DMS153 treated with DMSO at 0.1 percent for 48 hours (cell line): ENCODE measurements around the gene TBC1D2B.

ENCODE experiments used
- DNase-seq: peaks from one replicate; lab custom pipeline; 2025; ENCODE audit not compliant: unreplicated experiment; lab: John Stamatoyannopoulos, UW

TBC1D2B gene

DNA sequence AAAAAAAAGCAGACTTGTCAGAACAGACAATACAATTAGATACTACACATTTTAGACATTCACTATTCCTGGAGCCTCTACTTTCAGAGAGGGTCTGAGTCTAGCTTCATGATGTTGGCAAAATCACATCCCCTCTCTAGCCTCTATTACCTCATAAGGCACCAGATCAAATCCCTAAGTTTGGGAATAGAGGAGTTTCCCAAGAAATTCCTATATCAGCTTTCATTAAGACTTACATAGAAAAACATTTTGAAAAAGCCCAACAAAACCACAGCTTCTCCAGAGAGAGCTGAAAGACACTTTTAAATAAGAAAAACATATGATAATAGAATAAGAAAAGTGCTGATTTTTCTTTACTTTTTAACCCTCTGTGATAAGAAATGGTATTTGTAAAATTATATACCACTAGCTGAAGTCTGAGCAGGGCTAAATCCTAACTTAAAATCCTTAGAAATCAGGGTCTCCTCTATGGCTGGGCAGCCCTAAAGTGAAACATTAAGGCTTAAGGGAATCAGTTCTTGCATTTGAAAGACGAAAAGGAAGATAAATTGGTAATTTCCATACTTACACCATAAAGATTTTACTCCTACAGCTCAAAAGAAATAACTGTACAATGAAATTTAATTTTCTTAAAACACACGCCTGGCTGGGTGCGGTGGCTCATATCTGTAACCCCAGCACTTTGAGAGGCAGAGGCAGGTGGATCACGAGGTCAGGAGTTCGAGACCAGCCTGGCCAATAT lies 4.3 kb downstream of the TBC1D2B start:
- DNase-seq: no peak

DNA sequence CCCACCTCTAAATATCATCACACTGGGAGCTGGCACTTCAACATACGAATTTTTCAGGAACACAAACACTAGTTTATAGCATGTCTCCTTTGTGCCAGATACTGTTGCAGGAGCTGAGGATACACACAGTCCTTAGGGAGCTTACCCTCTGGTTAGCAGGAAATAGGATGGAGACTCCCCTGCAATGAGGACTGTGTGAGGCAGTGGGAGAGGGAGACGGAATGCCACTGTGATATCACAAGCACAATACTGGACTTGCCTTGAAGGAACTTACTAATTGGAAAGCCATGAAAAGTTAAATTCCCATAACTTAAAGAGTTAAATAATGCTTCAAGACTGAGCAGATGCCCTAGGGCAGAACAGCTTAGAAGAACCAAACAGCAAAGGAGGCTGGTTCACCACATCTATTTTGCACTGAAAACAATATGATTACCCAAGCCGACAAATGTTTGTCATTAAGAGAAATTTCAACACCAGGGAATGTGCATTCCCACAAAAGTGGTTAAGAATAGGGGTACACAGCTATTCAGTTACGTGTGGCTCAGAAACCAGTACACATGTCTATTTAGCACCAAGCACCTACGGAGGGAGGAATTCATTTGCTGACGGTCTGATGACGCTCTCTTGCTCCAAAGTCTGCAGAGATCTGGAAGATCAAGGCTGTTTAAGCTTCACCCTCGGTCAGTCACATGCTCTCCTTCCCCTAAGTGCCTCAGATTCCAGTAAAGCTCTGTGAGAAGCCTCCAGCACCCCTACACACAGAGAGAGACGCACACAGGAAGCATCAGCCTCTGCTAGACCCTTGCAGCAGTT lies 5.2 kb downstream of the TBC1D2B start:
- DNase-seq: no peak

DNA sequence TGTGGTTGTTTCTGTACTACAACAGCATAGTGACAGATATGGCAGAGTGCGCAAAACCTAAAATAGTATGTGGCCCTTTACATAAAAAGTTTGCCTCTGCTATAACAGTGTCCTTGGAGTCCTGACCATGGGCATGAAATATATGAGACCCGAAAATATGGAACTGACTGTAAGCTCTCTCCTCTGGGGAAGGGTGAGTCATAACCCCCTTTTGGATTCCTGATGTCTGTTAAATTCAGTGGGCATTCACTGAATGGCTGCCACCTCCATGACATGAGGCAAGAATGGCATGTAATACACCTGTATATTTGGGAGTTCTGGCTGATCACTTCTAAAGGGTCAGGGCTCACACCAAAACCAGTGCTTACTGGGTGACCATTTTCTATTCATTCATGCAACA lies 6.1 kb downstream of the TBC1D2B start:
- DNase-seq: no peak

DNA sequence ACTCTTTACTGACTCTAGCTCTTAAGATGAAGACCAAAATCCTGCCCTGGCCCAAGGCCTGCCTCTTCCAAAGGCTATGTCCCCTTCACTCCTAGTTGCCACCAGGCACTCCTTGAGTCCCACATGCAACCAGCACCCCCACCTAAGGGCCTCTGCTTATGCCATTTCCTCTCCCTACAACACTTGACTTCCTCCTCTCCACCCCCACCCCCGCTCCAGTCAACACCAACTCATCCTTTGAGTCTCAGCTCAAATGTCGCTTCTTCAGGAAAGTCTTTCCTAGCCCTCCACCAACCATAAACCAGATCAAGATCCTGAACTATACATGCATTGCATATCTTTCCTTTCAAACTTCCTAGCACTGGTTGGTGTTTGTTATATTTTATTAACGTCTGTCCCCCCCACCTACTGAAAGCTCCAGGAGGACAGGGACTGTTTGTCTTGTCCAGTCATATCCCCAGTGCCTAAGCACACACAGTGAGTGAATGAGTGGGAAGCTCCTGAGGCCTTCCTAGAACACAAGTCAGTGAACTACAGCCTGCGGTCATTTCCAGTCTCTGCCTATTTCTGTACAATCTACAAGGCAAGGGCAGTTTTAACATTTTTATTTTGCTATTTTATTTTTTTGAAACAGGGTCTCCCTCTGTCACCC lies 7.3 kb downstream of the TBC1D2B start:
- DNase-seq: no peak

DNA sequence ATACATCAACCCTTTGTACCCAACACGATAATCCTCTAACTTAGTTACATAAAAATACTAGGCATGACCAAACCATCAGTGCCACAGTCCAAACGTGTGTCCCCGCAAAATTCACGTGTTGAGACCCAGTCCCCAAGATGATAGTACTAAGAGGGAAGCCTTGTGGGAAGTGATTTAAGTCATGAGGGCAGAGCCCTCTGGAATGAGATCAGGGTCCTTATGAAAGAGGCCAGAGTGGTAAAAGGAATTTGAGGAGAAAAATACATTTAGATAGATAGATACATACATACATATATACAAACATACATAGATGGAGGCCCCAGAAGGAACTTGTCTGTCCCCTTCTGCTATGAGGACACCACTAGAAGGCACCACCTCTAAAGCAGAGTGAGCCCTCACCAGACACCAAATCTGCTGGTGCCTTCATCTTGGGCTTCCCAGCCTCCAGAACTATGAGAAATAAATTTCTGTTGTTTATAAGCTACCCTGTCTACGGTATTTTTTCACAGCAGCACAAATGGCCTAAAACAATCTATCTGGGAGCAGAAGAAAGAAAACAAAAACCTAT lies 8.0 kb downstream of the TBC1D2B start:
- DNase-seq: no peak

DNA sequence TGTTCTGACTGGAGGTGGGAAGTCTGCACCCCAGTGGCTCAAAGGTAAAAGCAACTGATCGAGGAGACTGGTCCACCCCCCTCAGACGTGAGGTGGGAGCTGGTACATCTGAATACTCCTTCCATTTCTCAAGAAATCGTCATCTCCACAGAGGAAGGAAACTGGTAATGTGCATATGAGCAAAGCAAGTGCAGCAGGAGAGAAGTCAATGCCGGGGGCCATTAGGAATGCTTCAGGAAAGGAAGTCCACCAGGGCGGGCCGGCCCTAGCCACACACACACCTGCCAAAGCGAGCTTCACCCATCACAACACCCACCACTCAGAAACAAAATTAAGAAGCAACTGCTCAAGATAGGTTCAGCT lies 8.5 kb downstream of the TBC1D2B start:
- no peak for DNase-seq

DNA sequence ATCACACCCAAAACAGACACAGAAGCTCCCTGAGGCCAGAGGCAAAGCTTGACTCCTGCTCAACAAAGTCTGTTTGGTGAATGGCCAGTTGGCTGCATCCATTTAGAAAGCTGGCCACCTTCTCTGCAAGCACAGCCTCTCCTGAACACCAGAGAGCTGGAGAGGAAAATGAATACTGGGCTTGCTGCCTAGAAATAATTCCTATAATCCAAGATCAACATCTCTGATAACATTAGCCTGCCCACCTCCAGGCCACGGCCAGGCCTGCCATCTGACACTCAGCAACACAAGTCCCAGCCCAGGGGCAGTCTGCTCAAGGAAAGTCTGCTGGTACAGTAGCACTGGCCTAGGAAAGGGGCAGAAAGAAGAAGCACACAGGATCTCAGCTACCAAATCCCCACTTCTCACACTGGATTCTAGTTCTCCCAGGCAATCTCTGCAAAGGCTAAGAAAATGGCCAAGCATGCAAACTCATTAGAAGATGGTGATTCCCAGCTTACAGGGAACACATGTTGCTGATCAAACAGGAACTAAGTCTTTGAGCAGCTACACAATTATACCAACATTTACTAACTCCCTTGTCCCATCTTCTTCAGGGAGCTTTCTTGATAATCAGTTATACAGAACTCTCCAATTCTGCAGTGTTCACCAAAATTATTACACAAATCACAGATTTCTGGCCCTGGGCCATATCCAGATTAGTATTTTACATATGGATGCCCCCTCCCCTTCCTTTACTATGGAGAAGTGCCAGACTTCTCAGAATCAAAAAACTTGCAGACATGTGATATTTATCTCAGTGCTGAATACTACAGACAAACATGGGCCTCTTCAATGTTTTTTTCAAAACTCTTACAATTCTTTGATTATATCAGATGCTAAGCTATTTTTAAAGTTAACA lies 9.9 kb downstream of the TBC1D2B start:
- DNase-seq: no peak

DNA sequence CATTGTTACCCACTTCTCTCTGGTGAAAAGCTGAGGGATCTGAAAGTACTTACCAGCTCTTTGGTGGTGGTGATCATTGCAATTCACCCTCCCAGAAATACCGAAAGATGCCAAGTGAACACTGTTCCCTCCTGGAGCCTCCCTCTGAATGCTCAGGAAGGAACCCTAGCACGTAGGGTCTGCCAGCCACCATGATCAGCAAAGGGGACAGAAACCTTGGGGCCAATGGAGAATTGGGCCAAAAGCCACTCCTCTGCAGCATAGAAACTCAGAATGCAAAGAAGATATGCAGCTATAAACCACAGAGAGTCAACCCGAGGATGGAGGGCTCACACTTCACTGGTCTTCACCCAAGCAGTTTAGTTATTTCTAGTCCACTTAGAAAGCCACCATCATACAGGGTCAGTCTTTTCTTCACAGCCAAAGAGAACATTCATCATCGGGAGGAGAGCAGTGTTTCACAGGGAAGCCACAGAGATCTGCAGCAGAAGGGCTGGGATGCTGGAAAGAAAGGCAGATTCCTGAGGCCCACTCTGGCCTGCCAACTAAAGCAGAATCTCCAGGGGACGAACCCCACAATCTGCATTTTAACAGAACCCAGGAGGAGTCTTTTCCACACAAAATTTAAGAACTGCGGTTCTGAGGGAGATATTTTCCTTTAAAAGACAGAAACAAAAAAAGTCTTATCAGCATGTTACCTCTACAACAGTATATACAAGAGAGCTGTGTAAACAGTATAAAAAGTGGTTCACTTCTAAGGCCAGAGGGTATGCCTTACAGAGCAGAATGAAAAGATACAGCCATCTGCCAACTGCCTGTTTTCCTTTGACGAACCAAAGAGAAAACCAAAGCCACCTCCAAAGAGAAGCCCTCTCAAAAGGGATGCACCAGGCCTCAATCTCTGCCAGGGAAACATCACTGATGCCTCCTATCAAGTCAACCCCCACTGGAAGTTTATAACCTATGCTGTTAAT lies 11.3 kb downstream of the TBC1D2B start:
- no peak for DNase-seq

DNA sequence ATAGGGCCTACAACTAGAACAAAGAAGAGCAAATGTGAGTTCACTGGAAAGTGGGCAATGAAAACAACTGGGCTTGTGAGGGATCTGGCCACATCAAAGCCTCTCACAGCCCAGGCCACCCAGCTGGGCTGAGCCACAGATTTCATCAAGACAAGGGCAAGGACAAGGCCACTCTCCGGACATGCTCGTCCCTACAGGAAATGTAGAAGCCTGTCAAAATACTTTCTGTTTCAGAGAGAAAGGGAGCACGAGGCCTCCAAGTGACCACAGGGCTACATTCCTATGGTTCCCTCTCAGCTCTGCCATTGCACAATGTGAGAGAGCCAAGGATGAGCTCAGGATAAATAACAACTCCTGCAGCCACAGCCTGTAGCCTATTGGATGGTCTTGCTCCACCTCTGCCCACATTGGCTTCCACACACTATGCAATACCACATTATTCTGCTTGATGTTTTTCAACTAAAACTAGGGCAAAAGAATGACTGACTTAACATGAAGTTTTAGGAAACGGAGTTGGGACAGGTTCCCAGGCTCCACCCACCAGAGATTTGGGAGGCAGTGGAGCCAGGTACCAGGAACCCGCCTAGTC lies 12.1 kb downstream of the TBC1D2B start:
- DNase-seq: no peak

DNA sequence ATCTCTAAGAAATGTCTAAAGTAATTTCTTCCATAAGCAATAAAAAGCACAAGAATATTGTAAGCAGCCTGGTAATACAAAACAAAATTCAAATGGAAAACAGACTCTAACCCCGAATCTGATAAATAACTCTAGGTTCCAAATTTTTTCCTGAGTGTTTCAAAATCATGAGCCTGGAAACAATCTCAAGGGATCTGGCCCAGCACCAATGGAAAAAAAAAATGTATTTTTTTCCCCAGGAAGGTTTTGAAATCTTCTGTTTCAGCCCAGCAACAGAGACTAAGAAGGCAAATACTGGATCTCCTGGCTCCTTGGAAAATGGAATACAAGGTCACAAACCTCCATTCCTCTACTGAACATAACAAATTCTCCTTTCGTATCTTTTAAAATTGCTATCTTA lies 13.0 kb downstream of the TBC1D2B start:
- DNase-seq: no peak

DNA sequence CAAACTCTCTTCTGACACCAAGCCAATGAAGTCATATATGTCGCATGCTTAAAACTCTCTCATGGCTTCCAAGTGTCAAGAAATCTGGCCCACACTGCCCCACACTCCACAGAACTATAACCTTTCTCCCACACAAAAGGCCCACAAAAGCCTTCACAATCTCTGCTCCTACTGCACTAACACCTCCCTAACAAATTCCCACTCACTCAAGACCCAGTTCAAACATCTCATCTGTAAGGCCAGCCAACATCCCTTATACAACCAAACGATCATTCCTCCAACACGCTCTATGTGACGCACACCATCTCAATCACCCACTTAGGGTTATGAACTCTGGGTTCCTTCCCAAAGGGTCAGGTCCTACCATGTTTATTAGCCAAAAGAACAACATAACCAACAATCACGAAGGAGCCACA lies 13.5 kb downstream of the TBC1D2B start:
- DNase-seq: no peak

DNA sequence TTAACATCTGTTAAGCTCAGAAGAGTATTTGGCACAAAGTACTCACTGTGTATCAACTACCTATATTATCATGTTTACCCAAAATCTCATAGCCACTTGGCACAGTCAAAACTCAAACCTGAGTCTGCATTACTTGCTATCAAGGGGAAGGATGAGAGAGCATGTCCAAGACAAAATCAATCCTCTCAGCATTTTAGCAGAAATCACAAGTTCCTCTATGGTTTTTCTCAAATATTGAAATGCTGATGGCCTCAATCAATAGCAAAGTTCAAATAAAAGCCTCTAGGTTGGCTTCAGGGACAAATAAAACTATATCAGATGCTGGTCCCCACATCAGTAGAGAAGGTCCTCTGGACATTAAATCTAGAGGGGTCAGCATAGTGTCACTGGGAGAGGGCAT lies 14.3 kb downstream of the TBC1D2B start:
- no peak for DNase-seq

DNA sequence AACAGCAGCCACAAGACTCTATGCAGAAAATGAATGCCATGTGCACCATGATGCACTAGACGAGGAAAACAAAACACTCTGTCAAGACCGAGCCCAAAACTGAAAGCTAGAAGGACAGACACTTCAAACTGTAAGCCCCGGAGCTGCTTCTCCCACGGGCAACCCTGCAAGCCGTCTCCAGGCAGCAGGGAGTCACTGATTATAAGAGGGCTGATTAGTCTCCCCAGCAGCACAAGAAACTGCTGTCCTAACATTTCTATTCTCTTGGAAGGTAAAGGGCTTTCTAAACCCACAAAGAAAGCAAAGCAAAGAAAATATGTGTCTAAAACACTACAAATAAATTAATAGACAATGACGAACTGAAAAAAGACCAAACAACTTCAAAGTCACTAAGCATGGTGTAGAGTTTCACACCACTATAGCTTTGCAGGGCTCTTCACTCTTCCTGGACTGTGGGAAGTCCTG lies 15.5 kb downstream of the TBC1D2B start:
- no peak for DNase-seq

DNA sequence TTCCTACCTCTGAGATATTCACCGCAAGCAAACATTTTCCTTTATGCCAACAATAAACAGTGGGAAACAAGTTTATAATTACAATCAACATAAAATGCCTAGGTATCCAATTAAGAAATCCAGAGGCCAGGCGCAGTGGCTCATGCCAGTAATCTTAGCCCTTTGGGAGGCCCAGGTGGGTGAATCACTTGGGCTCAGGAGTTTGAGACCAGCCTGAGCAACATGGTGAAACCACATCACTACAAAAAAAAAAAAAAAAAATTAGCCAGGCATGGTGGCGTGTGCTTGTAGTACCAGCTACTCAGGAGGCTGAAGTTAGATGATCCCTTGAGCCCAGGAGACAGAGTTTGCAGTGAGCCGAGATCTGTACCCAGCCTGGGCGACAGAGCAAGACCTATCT lies 17.3 kb downstream of the TBC1D2B start:
- DNase-seq: no peak

DNA sequence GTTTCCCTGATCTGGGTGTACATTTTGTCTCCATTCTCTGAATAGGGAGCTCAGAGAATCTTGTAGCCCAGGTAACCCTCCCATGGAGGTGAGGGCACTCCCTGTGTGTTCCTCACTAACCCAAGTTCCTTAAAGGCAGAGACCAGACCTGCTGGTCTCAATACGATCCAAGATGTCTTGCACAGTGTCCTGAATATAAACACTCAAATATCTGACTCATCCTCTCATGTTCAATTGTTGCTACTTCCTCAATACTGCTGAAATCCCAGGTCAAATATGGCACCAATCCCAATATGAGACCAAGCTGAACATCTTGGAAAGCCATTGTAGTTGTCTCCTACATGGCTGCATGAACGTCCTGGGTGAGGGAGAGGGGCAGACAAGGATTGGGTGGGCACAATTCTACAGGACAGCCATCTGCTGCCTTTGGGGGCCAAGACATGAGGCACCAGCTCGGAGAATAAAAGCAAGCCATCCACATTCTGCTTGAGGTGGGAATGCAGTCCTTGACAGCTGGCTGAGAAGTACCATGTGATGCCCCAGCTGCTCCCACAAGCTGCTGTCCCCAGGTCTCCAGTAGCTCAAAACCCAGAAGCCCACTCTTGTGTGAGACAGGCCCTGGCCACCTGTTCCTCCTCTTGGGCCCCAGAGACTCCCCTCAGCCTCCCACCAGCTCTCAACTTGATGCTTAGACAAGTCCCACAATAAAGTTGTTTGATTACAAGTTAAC lies 18.2 kb downstream of the TBC1D2B start:
- no peak for DNase-seq

DNA sequence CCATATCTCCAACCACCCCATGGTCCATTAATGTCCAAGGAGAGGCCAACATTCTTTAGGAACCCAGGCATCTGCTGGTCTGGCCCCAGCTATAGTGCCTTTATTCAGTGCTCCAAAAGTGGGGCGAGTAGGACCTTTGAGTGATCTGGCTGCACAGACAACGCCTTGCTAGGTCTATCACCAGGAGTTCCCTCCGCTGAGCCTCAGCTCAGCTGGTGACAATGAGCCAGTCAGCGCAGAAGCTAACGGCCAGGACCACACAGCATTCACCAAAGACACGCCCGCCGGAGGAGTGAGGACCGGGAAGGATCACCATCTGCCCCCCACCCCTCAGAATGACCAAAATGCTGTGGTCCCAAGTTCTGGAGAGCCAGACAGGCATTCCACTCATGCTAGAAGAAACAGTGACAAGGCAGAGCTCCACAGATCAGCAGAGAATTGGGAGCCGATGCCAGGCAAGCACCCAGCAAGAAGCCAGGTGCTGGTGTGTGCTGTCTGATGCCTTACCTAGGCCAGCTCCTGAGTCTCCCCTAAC lies 19.0 kb downstream of the TBC1D2B start:
- no peak for DNase-seq

DNA sequence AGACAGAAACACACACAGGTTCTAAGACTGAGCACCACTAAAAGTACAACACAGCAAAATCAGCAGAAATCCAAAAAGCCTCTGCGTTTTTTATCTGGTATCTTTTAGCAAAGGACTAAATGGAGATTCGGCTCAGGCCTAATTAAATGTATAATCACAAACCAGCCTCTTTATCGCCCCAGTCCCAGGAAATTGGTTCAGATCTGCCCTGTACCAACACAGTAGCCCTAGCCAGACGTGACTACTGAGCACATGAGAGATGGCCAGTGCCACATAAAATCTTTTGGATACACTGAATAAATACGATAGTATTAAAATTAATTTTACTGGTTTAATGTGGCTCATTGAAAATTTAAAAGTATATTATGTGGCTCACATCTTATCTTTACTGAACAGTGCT lies 19.7 kb downstream of the TBC1D2B start:
- no peak for DNase-seq

DNA sequence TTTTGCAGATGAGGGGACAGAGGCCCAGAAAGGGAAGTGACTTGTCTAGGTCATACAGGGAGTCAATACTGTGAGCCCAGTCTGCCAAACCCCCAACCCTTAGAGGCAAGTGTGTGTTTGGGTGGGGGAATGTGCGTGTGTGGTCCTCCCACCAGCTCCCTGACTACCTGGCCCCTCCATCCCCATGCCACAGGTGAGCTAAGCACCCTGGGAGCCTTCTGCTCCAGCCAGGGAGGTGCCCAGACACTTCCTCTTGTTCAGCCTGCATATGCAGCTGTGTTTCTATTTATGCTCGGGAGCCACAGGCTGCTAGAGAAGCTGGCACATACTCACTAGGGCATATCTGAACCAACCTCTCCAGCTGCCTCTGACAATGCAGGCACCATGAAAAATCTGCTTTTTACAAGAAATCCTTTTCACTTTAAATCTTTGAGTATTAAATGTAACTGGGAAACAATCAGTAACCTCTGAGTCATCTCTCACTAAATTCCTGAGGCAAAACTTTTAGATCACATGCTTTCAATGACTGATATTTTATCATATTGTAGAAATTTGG lies 20.7 kb downstream of the TBC1D2B start:
- no peak for DNase-seq
